ENCODE measurements around the gene CETN1. TPM values are rescaled to one million over a fixed set of nuclear protein-coding genes. Genes with fewer than 3 reads are reported as not detected.
A peak's percentile ranks its signal among the peaks of the same experiment; 100 is the strongest.

CETN1 gene
- total and polyA plus RNA-seq, 2 of the 13 experiments (the other 11 are each of a cell fraction or from before 2014, with no cell fraction given), result not detected

GRCh38 chr18:572091-572830 is 7.9 kb upstream of the CETN1 start (continued):
- TF ChIP-seq GATAD2A (CRISPR knock-in tag; IDR thresholded peaks at IDR 0.05) (peak; percentile 46), SAP130 (CRISPR knock-in tag; IDR thresholded peaks at IDR 0.05; ENCODE audit: low read depth) (0 out of 2 replicates have a peak, but pooled peaks have one; percentile 27), HNRNPH1 (optimal IDR thresholded peaks at IDR 0.05; ENCODE audit: low read depth, low read length) (no peak), SNAPC2 (CRISPR knock-in tag; IDR thresholded peaks at IDR 0.05) (no peak), ZNF775 (CRISPR knock-in tag; IDR thresholded peaks at IDR 0.05; ENCODE audit: borderline replicate concordance) (no peak), AGO2 (optimal IDR thresholded peaks at IDR 0.05; ENCODE audit: low read depth, low read length) (no peak), ZZZ3 (CRISPR knock-in tag; IDR thresholded peaks at IDR 0.05; ENCODE audit: borderline replicate concordance) (no peak), ELF1 (CRISPR knock-in tag; IDR thresholded peaks at IDR 0.05) (no peak), ZNF354B (CRISPR knock-in tag; IDR thresholded peaks at IDR 0.05) (no peak), KDM6A (CRISPR knock-in tag; IDR thresholded peaks at IDR 0.05; ENCODE audit: low read depth) (peak; percentile 78), POLR2AphosphoS2 (IDR thresholded peaks at IDR 0.05; ENCODE audit: low read depth, low read length) (no peak), ZSCAN20 (CRISPR knock-in tag; IDR thresholded peaks at IDR 0.05; ENCODE audit: borderline replicate concordance) (no peak), NR2F6 (IDR thresholded peaks at IDR 0.05) (no peak), NR2F6 (CRISPR knock-in tag; IDR thresholded peaks at IDR 0.05) (peak; percentile 37; the same call in 1 of the 2 replicates), ZSCAN9 (CRISPR knock-in tag; IDR thresholded peaks at IDR 0.05; ENCODE audit: borderline replicate concordance) (no peak), EHMT2 (IDR thresholded peaks at IDR 0.05; ENCODE audit: borderline replicate concordance, low read depth, low read length) (no peak), HNF4G (IDR thresholded peaks at IDR 0.05; ENCODE audit: borderline replicate concordance, low read depth, low read length) (peak; percentile 53), HNF4G (CRISPR knock-in tag; IDR thresholded peaks at IDR 0.05; ENCODE audit: borderline replicate concordance, low read depth) (no peak), ZNF761 (CRISPR knock-in tag; conservative IDR thresholded peaks at IDR 0.05) (no peak), FOSL2 (CRISPR knock-in tag; IDR thresholded peaks at IDR 0.05) (no peak), ADNP (CRISPR knock-in tag; IDR thresholded peaks at IDR 0.05) (no peak), ZNF256 (CRISPR knock-in tag; conservative IDR thresholded peaks at IDR 0.05) (no peak), NR2F2 (IDR thresholded peaks at IDR 0.05; ENCODE audit: borderline replicate concordance, low read depth) (no peak), AGO1 (IDR thresholded peaks at IDR 0.05; ENCODE audit: low read depth, low read length, poor library complexity, severe bottlenecking) (no peak), NR3C1 (CRISPR knock-in tag; IDR thresholded peaks at IDR 0.05) (no peak), RAD51 (IDR thresholded peaks at IDR 0.05; ENCODE audit: borderline replicate concordance) (no peak), MTA3 (CRISPR knock-in tag; IDR thresholded peaks at IDR 0.05) (no peak), IKZF4 (CRISPR knock-in tag; IDR thresholded peaks at IDR 0.05; ENCODE audit: borderline replicate concordance, low read depth, not compliant biosample characterization) (no peak)
- TF ChIP-seq, protein P1, sequence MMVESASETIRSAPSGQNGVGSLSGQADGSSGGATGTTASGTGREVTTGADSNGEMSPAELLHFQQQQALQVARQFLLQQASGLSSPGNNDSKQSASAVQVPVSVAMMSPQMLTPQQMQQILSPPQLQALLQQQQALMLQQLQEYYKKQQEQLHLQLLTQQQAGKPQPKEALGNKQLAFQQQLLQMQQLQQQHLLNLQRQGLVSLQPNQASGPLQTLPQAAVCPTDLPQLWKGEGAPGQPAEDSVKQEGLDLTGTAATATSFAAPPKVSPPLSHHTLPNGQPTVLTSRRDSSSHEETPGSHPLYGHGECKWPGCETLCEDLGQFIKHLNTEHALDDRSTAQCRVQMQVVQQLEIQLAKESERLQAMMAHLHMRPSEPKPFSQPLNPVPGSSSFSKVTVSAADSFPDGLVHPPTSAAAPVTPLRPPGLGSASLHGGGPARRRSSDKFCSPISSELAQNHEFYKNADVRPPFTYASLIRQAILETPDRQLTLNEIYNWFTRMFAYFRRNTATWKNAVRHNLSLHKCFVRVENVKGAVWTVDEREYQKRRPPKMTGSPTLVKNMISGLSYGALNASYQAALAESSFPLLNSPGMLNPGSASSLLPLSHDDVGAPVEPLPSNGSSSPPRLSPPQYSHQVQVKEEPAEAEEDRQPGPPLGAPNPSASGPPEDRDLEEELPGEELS (CRISPR knock-in tag; IDR thresholded peaks at IDR 0.05), result peak; percentile 56; the same call in 1 of the 2 replicates
- TF ChIP-seq, protein P2, sequence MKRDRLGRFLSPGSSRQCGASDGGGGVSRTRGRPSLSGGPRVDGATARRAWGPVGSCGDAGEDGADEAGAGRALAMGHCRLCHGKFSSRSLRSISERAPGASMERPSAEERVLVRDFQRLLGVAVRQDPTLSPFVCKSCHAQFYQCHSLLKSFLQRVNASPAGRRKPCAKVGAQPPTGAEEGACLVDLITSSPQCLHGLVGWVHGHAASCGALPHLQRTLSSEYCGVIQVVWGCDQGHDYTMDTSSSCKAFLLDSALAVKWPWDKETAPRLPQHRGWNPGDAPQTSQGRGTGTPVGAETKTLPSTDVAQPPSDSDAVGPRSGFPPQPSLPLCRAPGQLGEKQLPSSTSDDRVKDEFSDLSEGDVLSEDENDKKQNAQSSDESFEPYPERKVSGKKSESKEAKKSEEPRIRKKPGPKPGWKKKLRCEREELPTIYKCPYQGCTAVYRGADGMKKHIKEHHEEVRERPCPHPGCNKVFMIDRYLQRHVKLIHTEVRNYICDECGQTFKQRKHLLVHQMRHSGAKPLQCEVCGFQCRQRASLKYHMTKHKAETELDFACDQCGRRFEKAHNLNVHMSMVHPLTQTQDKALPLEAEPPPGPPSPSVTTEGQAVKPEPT (CRISPR knock-in tag; IDR thresholded peaks at IDR 0.05; ENCODE audit: low read depth), result no peak

All from HepG2 (cell line).